Measurements from ENCODE around the gene FAM193A. TPM values are rescaled to one million over a fixed set of nuclear protein-coding genes. Genes with fewer than 3 reads are reported as not detected.
A peak's percentile ranks its signal among the peaks of the same experiment; 100 is the strongest.

The FAM193A gene
- total RNA-seq, 1 donor from 2014 or later = 30.9 TPM

GRCh38 chr4:2686379-2687265, 150.2 kb downstream of the FAM193A start:
- Histone ChIP-seq H3K9me3 (no peaks in the 10 kb centered on the region), H3K27ac (no peak overlapping the region), H3K4me3 (no peak overlapping the region), H3K36me3 (peaks cover 26 to 54% of the 10 kb centered on the region in 2 donors), H3K4me1 (no peaks in the 10 kb centered on the region), H3K27me3 (no peaks in the 10 kb centered on the region)
- no peak for DNase-seq (ENCODE audit: low spot score in 2 of 2)
- intact Hi-C loops (cut with DNase I) = no loop called here
- TF ChIP-seq CTCF (IDR thresholded peaks at IDR 0.05) = no peak

GRCh38 chr4:2688281-2688680, 151.8 kb downstream of the FAM193A start:
- no peak for DNase-seq (ENCODE audit: low spot score in 2 of 2)

GRCh38 chr4:2688697-2689096, 152.2 kb downstream of the FAM193A start:
- intact Hi-C loops (cut with DNase I) = no loop called here
- Histone ChIP-seq H3K36me3 (peaks cover 37 to 74% of the 10 kb centered on the region in 2 donors), H3K4me3 (no peak overlapping the region), H3K9me3 (no peaks in the 10 kb centered on the region), H3K4me1 (no peaks in the 10 kb centered on the region), H3K27me3 (no peaks in the 10 kb centered on the region), H3K27ac (no peak overlapping the region)
- TF ChIP-seq CTCF (IDR thresholded peaks at IDR 0.05) = no peak
- no peak for DNase-seq (ENCODE audit: low spot score in 2 of 2)

More at GRCh38 chr4:2688281-2688680, 151.8 kb downstream of the FAM193A start:
- Histone ChIP-seq H3K27ac (no peak overlapping the region), H3K4me1 (no peaks in the 10 kb centered on the region), H3K4me3 (no peak overlapping the region), H3K27me3 (no peaks in the 10 kb centered on the region), H3K9me3 (no peaks in the 10 kb centered on the region), H3K36me3 (peaks cover 35 to 71% of the 10 kb centered on the region in 2 donors)
- intact Hi-C loops (cut with DNase I) = no loop called here
- TF ChIP-seq CTCF (IDR thresholded peaks at IDR 0.05) = no peak

GRCh38 chr4:2689114-2689513, 152.7 kb downstream of the FAM193A start:
- H3K27ac ChIP-seq = no peak overlapping the region
- TF ChIP-seq CTCF (IDR thresholded peaks at IDR 0.05) = no peak
- no peak for DNase-seq (ENCODE audit: low spot score in 2 of 2)
- peaks cover 42 to 74% of the 10 kb centered on the region in 2 donors for H3K36me3 ChIP-seq
- intact Hi-C loops (cut with DNase I) = no loop called here
- no peaks in the 10 kb centered on the region for H3K27me3 ChIP-seq
- H3K4me3 ChIP-seq = no peak overlapping the region
- no peaks in the 10 kb centered on the region for H3K4me1 ChIP-seq
- H3K9me3 ChIP-seq = no peaks in the 10 kb centered on the region

GRCh38 chr4:2689825-2690700, 153.6 kb downstream of the FAM193A start:
- H3K27ac ChIP-seq = no peak overlapping the region
- peaks cover 43 to 74% of the 10 kb centered on the region in 2 donors for H3K36me3 ChIP-seq
- no peaks in the 10 kb centered on the region for H3K27me3 ChIP-seq
- peak; percentile 31 to 68 for DNase-seq (ENCODE audit: low spot score in 2 of 2)
- TF ChIP-seq CTCF (IDR thresholded peaks at IDR 0.05) = no peak
- intact Hi-C loops (cut with DNase I) = no loop called here
- H3K9me3 ChIP-seq = no peaks in the 10 kb centered on the region
- no peaks in the 10 kb centered on the region for H3K4me1 ChIP-seq
- H3K4me3 ChIP-seq = no peak overlapping the region
